GM13976 (cell line): ENCODE results near the gene PGM1.

Experiments used
- DNase-seq: peaks from one replicate; pipeline ENCODE4 v3.0.0; 2012; ENCODE audit warnings: low spot score
- CTCF ChIP-seq: IDR thresholded peaks from 2 replicates; pipeline ENCODE4 v1.5.1; 2012; ENCODE audit warnings: borderline replicate concordance, mild to moderate bottlenecking; ENCODE audit not compliant: insufficient read depth; ENCODE audit errors: extremely low read depth, missing control alignments, control extremely low read depth
- in situ Hi-C: fragments of 300-500 bp; cut with MboI; formaldehyde crosslinking; loops from one replicate; pipeline ENCODE4 v1.12.0; 2022; ENCODE audit warnings: low sequenced_read_pairs, mixed read lengths, inconsistent platforms; ENCODE audit not compliant: unreplicated experiment

Gene PGM1

DNA sequence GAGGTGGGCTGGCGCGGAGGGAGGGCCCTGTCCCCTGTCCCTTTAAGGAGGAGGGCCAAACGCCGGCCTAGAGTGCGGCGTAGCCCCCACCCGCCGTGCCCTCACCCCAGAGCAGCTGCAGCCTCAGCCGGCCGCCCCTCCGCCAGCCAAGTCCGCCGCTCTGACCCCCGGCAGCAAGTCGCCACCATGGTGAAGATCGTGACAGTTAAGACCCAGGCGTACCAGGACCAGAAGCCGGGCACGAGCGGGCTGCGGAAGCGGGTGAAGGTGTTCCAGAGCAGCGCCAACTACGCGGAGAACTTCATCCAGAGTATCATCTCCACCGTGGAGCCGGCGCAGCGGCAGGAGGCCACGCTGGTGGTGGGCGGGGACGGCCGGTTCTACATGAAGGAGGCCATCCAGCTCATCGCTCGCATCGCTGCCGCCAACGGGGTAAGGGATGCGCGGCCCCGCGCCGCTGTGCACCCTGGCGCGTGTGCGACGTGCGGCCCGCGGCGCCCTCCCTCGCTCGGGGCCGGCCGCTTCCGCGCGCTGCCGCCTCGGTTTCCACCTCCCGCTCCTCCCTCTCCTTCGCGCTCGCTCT is at the start of gene PGM1:
Gene PGM1, plus strand, starts transcription at position 109 of the 583 bp plus-strand sequence. Its CDS starts 78 bp downstream, at position 187.
- in situ Hi-C loops: no loop called here
- peak; percentile 85 for DNase-seq
- no peak for TF ChIP-seq CTCF

DNA sequence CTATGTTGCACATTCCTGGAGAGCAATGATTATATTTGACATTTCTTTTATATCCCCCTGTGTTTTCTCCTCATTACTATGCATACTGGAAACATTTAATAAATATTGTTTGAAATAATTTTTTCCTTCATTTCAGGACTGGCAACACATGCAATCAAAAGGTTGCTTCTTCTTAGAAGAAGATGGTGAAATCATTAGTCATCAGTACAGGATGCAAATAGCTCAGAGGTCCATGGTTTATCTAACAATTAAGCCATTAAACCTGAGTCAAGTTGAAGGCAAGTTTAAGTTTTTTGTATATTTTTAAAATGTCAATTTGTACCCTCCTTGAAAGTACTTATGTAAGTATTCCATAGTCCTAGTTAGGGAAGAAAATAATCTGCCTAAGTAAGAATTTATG is 47.4 kb upstream of the PGM1 start:
- DNase-seq: no peak
- in situ Hi-C loops: no loop called here
- no peak for TF ChIP-seq CTCF

DNA sequence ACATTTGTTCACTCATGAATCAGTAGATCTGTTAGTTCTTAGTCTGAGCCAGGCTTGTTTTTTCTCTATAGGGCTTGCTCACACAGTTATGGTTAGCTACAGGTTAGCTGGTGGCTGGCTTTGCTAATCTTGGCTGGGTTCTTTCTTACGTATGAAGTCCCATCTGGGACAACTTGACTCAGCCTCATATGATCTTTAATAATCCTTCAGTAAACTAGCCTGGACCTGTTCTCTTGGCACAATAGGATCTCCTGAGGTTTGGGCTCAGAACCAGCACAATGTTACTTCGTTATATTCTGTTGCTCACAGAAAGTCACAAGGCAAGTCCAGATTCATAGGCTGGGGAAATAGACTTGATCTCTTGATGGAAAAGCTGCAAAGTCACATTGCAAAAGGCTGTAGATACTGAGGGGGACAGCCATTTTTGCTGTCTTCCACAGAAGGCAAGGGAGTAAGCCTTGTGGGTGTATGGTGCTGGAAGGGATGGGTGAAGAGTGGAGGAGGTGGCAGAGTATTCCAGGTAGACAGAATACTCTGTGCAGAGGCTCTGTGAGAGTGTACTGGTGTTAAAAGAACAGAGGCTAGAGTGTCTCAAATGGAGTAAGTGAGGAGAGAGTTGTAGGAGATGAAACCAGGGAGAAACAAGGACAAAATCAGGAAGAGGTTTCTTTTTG is 45.5 kb upstream of the PGM1 start:
- in situ Hi-C loops: no loop called here
- no peak for DNase-seq
- no peak for TF ChIP-seq CTCF

GRCh38 chr1:63548303-63548702 is 44.9 kb upstream of the PGM1 start:
- DNase-seq: no peak
- TF ChIP-seq CTCF: no peak
- in situ Hi-C loops: no loop called here

DNA sequence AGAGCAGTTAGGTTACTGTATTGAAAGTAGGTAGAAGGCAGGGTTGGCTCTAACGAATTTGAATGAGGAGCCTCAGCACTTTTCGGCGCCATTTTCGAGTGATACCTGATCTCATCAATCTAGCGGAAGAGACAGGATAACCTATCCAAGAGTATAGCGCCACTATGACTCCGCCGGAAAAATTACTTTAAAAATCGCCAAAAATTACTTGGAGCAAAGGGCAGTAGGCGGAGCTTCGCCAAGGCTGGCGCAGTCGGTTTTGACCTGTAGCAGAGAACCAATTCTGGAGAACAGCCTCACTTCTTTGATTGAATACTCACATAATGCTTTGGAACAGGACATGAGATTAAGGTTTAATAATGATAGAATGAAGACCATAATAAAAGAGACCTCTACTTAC is 44.3 kb upstream of the PGM1 start:
- TF ChIP-seq CTCF: no peak
- in situ Hi-C loops: no loop called here
- no peak for DNase-seq

- in situ Hi-C loops: no loop called here
- DNase-seq: no peak
- TF ChIP-seq CTCF: no peak
These were observed 37.7 kb upstream of the PGM1 start for GRCh38 chr1:63555480-63555879.
